Epithelial cell of esophagus (primary cell): ENCODE measurements around the gene NRXN3.

Source experiments
- DNase-seq: peaks from one replicate; pipeline ENCODE4 v3.0.0; 2010; ENCODE audit warnings: low read depth
- H3K4me3 ChIP-seq: 2 replicates; pipeline ENCODE4 v1.5.1; 2011; ENCODE audit warnings: mild to moderate bottlenecking, low read length, control low read depth
- CTCF ChIP-seq: IDR thresholded peaks from 2 replicates; pipeline ENCODE4 v1.5.1; 2011; ENCODE audit warnings: low read depth, mild to moderate bottlenecking, low read length, control low read depth, inconsistent platforms; ENCODE audit not compliant: insufficient read depth; ENCODE audit errors: missing control alignments

NRXN3 gene

GRCh38 chr14:79599239-79599638 lies 1429.1 kb downstream of the NRXN3 start:
- TF ChIP-seq CTCF, result no peak
- no peak for DNase-seq
- no peak overlapping the region for H3K4me3 ChIP-seq

- H3K4me3 ChIP-seq, result no peak overlapping the region
- no peak for TF ChIP-seq CTCF
- no peak for DNase-seq
Observed at GRCh38 chr14:79600406-79600805, 1430.2 kb downstream of the NRXN3 start.

GRCh38 chr14:79601579-79601978 lies 1431.4 kb downstream of the NRXN3 start:
- DNase-seq, result no peak
- no peak for TF ChIP-seq CTCF
- H3K4me3 ChIP-seq, result no peak overlapping the region

- no peak overlapping the region for H3K4me3 ChIP-seq
- no peak for TF ChIP-seq CTCF
Observed at GRCh38 chr14:79602045-79602444, 1431.9 kb downstream of the NRXN3 start.

GRCh38 chr14:79602742-79603141 lies 1432.6 kb downstream of the NRXN3 start:
- H3K4me3 ChIP-seq, result no peak overlapping the region
- no peak for TF ChIP-seq CTCF
- DNase-seq, result no peak

More at GRCh38 chr14:79602045-79602444, 1431.9 kb downstream of the NRXN3 start:
- no peak for DNase-seq

GRCh38 chr14:79605849-79606248 lies 1435.7 kb downstream of the NRXN3 start:
- no peak overlapping the region for H3K4me3 ChIP-seq
- DNase-seq, result no peak
- TF ChIP-seq CTCF, result no peak

GRCh38 chr14:79608446-79608845 lies 1438.3 kb downstream of the NRXN3 start:
- peak; percentile 18 for DNase-seq
- TF ChIP-seq CTCF, result no peak
- no peak overlapping the region for H3K4me3 ChIP-seq
